ENCODE measurements around the gene TNP2. TPM values are rescaled to one million over a fixed set of nuclear protein-coding genes. Genes with fewer than 3 reads are reported as not detected.

Gene TNP2
- total and polyA plus RNA-seq, 9 of the 15 experiments (the other 6 are each of a cell fraction or from before 2014, with no cell fraction given) = not detected

GRCh38 chr16:11257131-11257938 is 11.8 kb downstream of the TNP2 start (continued):
- TF ChIP-seq, protein P1, sequence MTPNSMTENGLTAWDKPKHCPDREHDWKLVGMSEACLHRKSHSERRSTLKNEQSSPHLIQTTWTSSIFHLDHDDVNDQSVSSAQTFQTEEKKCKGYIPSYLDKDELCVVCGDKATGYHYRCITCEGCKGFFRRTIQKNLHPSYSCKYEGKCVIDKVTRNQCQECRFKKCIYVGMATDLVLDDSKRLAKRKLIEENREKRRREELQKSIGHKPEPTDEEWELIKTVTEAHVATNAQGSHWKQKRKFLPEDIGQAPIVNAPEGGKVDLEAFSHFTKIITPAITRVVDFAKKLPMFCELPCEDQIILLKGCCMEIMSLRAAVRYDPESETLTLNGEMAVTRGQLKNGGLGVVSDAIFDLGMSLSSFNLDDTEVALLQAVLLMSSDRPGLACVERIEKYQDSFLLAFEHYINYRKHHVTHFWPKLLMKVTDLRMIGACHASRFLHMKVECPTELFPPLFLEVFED (CRISPR knock-in tag; conservative IDR thresholded peaks at IDR 0.05) = no peak
- TF ChIP-seq POLR2A (conservative IDR thresholded peaks at IDR 0.05) (no peak), ZBTB8A (IDR thresholded peaks at IDR 0.05; ENCODE audit: partially characterized antibody) (no peak), POLR3A (IDR thresholded peaks at IDR 0.05; ENCODE audit: borderline replicate concordance, extremely low read depth, insufficient read depth, insufficient read length) (no peak), DNMT1 (IDR thresholded peaks at IDR 0.05) (no peak), SMAD4 (CRISPR knock-in tag; conservative IDR thresholded peaks at IDR 0.05) (no peak), ETV6 (IDR thresholded peaks at IDR 0.05; ENCODE audit: borderline replicate concordance in 1 of 2, low read depth in 2 of 2, low read length in 1 of 2) (no peak), ETV6 (CRISPR knock-in tag; IDR thresholded peaks at IDR 0.05; ENCODE audit: borderline replicate concordance) (no peak), RBM14 (IDR thresholded peaks at IDR 0.05; ENCODE audit: borderline replicate concordance, insufficient read depth, low read depth, low read length) (no peak), ZNF134 (CRISPR knock-in tag; conservative IDR thresholded peaks at IDR 0.05) (no peak), KLF16 (IDR thresholded peaks at IDR 0.05) (no peak), NR0B1 (IDR thresholded peaks at IDR 0.05; ENCODE audit: partially characterized antibody) (no peak), ZBTB12 (CRISPR knock-in tag; IDR thresholded peaks at IDR 0.05) (no peak), ZKSCAN1 (IDR thresholded peaks at IDR 0.05; ENCODE audit: low read depth, low read length) (peak; percentile 37; the same call in 1 of the 2 replicates), CHD1 (IDR thresholded peaks at IDR 0.05; ENCODE audit: low read length) (no peak), PML (IDR thresholded peaks at IDR 0.05; ENCODE audit: low read length) (no peak), STAG1 (CRISPR knock-in tag; IDR thresholded peaks at IDR 0.05; ENCODE audit: borderline replicate concordance) (peak; percentile 77; the same call in 1 of the 2 replicates), HNRNPK (IDR thresholded peaks at IDR 0.05; ENCODE audit: low read depth, low read length, poor library complexity, severe bottlenecking) (no peak)
- TF ChIP-seq, protein P2, sequence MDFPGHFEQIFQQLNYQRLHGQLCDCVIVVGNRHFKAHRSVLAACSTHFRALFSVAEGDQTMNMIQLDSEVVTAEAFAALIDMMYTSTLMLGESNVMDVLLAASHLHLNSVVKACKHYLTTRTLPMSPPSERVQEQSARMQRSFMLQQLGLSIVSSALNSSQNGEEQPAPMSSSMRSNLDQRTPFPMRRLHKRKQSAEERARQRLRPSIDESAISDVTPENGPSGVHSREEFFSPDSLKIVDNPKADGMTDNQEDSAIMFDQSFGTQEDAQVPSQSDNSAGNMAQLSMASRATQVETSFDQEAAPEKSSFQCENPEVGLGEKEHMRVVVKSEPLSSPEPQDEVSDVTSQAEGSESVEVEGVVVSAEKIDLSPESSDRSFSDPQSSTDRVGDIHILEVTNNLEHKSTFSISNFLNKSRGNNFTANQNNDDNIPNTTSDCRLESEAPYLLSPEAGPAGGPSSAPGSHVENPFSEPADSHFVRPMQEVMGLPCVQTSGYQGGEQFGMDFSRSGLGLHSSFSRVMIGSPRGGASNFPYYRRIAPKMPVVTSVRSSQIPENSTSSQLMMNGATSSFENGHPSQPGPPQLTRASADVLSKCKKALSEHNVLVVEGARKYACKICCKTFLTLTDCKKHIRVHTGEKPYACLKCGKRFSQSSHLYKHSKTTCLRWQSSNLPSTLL (IDR thresholded peaks at IDR 0.05) = no peak
- TF ChIP-seq, protein P3, sequence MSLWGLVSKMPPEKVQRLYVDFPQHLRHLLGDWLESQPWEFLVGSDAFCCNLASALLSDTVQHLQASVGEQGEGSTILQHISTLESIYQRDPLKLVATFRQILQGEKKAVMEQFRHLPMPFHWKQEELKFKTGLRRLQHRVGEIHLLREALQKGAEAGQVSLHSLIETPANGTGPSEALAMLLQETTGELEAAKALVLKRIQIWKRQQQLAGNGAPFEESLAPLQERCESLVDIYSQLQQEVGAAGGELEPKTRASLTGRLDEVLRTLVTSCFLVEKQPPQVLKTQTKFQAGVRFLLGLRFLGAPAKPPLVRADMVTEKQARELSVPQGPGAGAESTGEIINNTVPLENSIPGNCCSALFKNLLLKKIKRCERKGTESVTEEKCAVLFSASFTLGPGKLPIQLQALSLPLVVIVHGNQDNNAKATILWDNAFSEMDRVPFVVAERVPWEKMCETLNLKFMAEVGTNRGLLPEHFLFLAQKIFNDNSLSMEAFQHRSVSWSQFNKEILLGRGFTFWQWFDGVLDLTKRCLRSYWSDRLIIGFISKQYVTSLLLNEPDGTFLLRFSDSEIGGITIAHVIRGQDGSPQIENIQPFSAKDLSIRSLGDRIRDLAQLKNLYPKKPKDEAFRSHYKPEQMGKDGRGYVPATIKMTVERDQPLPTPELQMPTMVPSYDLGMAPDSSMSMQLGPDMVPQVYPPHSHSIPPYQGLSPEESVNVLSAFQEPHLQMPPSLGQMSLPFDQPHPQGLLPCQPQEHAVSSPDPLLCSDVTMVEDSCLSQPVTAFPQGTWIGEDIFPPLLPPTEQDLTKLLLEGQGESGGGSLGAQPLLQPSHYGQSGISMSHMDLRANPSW (CRISPR knock-in tag; IDR thresholded peaks at IDR 0.05) = no peak

Measured in K562 (cell line).